SIG-M5 (cell line): ENCODE results near the gene CHST1.

Experiments used
- DNase-seq: peaks from one replicate; lab custom pipeline; 2025; lab: John Stamatoyannopoulos, UW

Gene CHST1

GRCh38 chr11:45674481-45675190, 9.2 kb upstream of the CHST1 start:
- no peak for DNase-seq

DNA sequence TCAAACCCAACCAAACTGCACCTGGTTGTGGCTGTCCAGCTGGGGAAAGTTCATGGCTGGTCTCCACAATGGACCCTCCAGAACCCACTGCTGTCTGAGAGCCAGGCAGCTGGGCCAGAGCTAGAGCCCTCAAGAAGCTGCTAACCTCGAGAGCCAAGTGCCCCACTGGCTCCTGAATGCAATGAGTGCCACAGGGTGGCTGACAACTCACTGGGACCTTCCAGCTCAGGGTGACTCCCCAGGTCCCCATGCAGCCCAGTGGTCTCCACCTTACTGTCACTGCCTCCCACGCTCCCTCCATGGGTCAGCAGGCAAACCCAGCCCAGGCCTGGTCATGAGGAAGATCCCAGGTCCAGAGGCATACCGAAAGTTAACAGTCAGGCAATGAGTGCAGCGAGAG, 8.0 kb upstream of the CHST1 start:
- DNase-seq, result no peak

DNA sequence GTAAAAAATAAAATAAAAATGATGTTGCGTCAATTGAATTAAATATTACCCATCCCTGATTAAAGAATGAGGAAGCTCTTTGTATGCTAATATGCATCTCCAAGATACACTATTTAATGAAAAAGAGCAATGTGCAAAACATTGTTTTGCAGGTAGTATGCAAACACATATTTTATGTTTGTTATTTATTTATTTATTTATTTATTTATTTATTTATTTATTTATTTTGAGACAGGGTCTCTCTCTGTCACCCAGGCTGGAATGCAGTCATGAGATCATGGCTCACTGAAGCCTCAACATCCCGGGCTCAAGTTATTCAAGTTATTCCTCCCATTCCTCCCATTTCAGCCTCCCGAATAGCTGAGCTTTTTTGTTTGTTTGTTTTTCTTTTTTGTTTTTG, 7.2 kb upstream of the CHST1 start:
- DNase-seq, result no peak

DNA sequence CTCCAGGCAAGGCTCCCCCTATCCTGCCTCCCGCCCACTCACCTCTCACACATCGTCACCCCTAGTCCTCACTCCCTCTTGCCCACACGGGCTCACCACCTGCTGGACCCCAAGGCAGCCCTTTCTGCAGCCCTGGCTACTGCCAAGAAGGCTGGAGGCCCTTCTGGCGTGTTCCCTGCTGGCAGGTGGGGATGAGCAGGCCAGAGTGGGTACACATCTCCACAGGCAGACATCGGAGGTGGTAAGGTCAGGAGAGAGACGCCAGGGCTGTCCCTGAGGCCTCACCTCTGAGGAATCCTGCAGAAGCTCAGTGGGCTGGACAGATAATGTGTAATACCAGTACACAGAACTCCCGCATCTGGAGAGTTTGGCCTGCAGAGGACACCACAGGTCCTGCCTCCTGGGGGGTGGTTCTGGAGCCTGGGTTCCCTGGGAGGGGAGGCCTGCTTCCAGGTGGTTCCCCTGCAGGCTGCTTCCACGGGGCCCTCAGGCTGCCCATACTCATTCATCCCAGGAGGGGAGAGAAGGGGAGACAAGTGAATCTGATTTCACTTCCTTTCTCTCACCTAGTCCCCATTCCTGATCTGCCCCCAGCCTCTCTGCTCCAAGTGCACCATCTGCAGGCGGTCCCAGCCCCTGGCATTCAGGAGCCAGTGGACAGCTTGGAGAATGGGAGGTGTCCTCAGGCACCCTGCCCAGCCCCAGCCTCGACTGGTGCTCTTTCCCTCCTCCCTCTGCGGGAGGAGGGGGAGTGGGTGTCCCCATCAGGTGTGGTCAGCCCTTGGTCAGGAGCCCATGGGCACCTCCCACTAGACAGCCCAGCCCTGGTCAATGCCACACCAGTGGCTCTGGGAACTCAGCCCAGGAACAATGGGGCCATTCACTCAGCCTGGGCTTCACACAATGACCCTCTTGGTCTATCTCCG, 6.1 kb upstream of the CHST1 start:
- DNase-seq, result no peak

GRCh38 chr11:45670386-45671135, 5.1 kb upstream of the CHST1 start:
- no peak for DNase-seq

DNA sequence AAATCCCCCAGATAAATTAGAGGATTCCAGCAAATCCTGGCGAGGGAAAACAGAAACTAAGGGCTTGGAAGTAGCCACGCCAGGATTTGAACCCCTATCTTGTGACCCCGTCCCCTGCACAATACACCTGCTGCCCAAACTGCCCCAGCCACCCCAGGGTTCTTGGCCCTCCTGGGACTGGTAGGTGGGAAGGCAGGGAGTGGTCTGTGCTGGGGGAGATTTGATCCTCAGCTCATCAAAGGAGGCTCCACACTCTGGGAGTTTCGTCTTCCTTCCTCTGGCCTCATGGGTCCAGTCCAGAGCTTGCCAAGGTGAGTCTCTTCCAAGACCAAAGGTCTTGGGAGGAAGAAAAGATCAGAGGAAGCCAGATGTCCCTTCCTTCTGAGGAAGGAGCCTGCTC, 4.5 kb upstream of the CHST1 start:
- DNase-seq, result no peak

- no peak for DNase-seq
Measured at GRCh38 chr11:45669146-45669545, 3.7 kb upstream of the CHST1 start.

- DNase-seq, result no peak
Measured at GRCh38 chr11:45667929-45668680, 2.7 kb upstream of the CHST1 start.

DNA sequence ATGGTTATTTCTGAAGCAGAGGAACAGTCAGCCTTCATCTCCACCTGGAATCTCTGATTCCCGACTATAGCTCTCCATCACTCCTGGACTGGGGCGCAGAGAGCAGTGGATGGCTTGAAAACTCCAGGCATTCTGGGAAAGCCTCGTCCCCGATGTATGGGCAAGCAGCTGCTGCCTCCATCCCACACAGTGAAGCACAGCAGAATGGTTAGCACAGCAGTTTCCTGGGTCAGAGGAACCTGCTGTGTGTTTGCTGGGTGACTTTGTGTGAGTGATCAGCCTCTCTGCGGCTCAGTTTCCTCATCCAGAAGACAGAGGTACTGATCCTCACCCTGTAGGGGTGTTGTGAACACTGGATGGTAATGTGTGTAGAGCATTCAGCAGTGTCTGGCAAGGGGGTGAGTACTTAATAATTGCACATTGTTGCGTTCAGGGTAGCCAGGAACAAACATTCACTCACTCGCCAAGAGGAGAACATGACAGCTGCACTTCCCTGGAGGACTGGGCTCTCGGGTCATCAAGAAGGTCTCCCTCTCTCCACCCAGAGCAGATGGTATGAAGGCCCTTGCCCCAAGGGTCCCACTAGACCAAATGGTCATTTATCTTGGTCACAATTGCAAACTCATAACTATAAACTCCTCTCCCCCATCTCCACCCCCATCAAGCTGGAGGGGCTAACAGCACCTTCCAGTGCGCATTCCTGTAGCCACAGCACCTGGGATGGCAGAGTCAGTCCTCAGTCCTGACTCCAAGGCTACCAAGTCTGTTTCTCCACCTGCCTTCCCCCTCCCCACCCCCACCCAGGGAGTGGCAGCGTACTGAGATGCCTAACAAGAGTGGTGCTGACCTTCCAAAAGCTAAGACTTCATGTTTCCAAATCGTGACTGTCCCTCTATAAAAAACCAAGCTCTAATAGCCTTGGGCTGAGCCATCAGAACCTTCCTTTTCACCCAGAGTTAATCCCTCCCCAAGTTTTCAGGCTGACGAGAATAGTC, 1.5 kb upstream of the CHST1 start:
- no peak for DNase-seq

DNA sequence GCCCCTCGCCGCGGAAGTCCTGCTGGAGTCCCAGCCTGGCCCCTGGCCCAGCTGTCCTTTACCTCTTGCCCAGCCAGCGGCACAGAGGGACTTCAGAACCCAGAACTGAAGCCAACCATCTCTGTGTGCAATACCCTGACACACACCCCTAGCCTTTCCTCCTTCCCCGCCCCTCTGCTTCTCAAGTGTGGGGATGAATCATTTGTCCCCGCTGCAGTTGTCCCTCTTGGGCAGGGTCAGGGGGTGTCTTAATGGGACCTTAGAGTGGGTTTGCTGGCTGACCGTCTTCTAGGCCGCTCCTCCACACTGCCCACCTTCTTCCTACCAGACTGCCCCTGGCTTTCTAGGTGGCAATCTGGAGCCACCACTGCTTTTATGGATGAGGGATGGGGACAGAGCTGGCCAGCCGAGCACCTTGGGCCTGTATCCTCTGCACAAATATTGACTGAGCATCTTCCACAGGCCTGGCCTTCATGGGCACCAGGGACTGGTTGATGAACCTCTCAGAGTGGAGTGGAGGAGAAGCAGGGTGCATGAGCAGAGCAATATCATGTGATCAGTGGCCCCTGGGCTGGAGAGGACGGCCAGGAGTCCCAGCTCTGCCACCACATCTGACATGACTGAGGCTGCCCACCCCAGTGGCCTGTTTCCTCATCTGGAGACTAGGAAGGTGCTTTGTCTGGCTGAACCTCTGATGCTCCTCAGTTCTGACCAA, 668 bp upstream of the CHST1 start:
- DNase-seq, result no peak

- DNase-seq, result no peak
Measured at GRCh38 chr11:45664376-45665205, 831 bp downstream of the CHST1 start.

- no peak for DNase-seq
Measured at GRCh38 chr11:45663486-45664375, 1.7 kb downstream of the CHST1 start.

DNA sequence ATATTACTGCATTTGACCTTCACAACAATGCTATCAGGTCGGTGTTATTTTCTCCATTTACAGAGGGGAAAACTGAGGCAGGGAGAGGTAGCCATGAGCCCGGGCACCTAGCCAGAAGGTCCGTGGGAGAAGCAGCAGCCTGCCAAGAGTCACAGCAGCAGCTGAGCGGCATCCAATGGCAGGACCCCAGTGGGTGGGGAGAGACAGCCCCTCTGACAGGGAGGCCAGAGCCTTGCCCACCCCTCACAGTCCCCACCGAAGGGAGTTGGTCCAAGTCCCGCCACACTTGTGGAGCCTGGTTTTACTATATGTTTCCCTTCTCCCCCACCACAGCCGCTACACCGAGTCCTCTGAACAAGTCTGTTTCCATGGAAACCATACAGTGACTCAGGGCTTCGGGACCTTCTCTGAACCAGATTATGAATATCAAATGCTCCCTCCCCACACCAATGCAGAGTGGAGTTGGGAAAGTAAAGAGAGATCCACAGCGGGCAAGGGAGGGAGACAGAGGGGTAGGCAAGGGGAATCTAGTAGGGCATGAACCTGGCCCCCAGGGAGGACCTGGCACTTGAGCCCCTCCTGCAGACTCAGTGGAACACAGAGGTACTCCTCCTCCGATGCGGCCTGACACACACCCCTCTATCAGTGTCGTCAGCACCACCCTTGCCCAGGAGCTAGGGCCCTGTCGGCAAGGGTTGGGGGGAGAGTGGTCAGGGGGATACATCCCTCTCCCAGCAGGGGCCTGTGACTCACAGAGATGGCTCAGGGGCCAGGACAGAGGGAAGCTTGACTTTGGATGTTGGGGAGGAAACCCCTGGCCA, 2.5 kb downstream of the CHST1 start:
- no peak for DNase-seq

- no peak for DNase-seq
Measured at GRCh38 chr11:45662096-45662664, 3.2 kb downstream of the CHST1 start.

DNA sequence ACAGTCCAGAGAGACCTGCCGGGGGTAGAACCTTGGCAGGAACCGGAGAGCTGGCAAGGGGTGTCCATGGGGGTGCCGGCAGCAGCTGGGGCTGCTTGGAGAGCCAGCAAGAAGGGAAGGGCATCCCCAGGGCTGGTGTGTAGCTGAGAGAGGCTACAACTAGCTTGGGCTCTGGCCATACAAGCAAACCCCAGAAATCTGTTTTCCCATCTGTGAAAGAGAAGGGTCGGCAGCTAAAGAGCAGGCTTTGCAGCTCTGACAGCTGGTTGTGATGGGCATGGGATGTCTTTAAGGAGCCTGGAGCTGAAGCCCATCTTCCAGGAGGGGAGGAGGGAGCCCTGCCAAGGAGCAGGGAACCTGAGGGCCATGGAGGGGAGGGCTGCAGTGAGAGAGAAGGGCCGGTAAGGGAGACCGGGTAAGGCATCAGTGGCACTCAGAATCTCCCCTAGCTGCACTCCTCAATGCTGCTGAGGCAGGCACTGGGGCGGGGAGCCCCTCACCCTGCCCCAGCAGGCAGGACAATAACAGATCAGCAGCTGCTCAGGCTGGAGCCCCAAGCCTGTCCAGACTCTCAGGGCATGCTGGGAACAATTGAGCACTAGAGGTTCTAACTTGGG, 3.9 kb downstream of the CHST1 start:
- no peak for DNase-seq

DNA sequence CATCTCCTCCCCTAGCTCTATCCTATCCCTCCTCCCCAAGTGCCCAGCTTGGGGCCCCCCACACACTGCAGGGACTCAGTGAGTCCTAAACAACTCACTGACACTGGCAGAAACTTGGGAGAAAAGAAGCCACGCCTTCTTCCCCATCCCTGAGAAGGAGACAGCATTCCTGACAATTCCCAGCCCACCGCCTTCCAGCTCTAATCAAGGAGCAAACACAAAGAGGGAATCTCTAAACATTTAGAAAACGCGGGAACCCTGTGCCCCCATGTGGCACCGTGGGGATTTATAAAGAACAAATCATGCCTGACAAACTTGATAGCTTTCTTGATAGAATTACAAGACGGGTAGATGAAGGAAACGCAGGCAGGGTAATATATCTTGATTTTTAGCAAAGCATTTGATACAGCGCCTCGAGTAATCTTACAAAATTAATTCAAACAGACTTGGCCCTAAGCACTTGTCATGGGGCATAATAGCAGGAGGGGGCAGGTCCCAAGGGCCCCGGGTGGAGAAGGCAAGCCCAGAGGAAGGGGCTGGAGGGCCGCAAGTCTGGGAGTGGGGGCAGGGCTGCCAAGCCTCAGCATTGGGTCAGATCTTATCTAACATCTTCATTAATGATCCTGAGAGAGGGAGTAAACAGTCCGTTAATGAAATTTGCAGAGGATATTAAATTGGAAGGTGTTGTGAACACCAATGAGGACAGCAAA, 4.5 kb downstream of the CHST1 start:
- DNase-seq, result no peak
